WTC11 (cell line): ENCODE measurements around the gene TMED9. TPM values are rescaled to one million over a fixed set of nuclear protein-coding genes. Genes with fewer than 3 reads are reported as not detected.

Experiments used
- ATAC-seq: fragments of 200-7000 bp; cut with Tn5 transposase; 2 replicates; pipeline ENCODE4 v1.10.0; 2021; ENCODE audit warnings: mild to moderate bottlenecking, moderate library complexity
- CTCF ChIA-PET: fragments of 300-600 bp; sonication (Branson Sonifier 250); formaldehyde crosslinking; loops from one replicate; lab custom pipeline; 2021; ENCODE audit warnings: antibody characterized with exemption; lab: Charles Lee
- POLR2A ChIA-PET: fragments of 350-600 bp; sonication (Branson Sonifier 250); formaldehyde crosslinking; loops from one replicate; lab custom pipeline; 2021; ENCODE audit warnings: antibody characterized with exemption; lab: Charles Lee
- DNase-seq: peaks from one replicate; pipeline ENCODE4 v3.0.0; 2021; ENCODE audit warnings: low spot score
- H3K27ac Mint-ChIP-seq: 2 replicates; pipeline ENCODE4 v1.8.0; 2021; ENCODE audit warnings: mixed read lengths
- H3K27me3 Mint-ChIP-seq: 2 replicates; pipeline ENCODE4 v1.8.0; 2021; ENCODE audit warnings: low read depth, mild to moderate bottlenecking, moderate library complexity, mixed read lengths
- H3K36me3 Mint-ChIP-seq: 2 replicates; pipeline ENCODE4 v1.8.0; 2021; ENCODE audit warnings: mixed read lengths
- H3K4me1 Mint-ChIP-seq: 2 replicates; pipeline ENCODE4 v1.8.0; 2022; ENCODE audit warnings: mixed read lengths
- H3K4me3 Mint-ChIP-seq: 2 replicates; pipeline ENCODE4 v1.8.0; 2021; ENCODE audit warnings: mild to moderate bottlenecking, moderate library complexity, mixed read lengths
- H3K9me3 Mint-ChIP-seq: 2 replicates; pipeline ENCODE4 v1.8.0; 2021; ENCODE audit warnings: mixed read lengths
- ARID4B ChIP-seq: sonication (generic); formaldehyde crosslinking; IDR thresholded peaks from 2 replicates; pipeline ENCODE4 v1.8.0; 2023; ENCODE audit warnings: missing genetic modification reagents, mild to moderate bottlenecking, borderline replicate concordance
- CBFB ChIP-seq: sonication (generic); formaldehyde crosslinking; IDR thresholded peaks from 2 replicates; pipeline ENCODE4 v1.8.1; 2022; ENCODE audit warnings: mild to moderate bottlenecking, low read depth, missing genetic modification reagents
- FOXP4 ChIP-seq: sonication (generic); formaldehyde crosslinking; IDR thresholded peaks from 2 replicates; pipeline ENCODE4 v1.8.0; 2022; ENCODE audit warnings: mild to moderate bottlenecking, missing genetic modification reagents
- GABPB1 ChIP-seq: sonication (generic); formaldehyde crosslinking; IDR thresholded peaks from 2 replicates; pipeline ENCODE4 v1.8.1; 2023; ENCODE audit warnings: mild to moderate bottlenecking, missing genetic modification reagents
- IRF2 ChIP-seq: sonication (generic); formaldehyde crosslinking; IDR thresholded peaks from 2 replicates; pipeline ENCODE4 v1.8.0; 2022; ENCODE audit warnings: low read depth, missing genetic modification reagents, borderline replicate concordance
- JUN ChIP-seq: sonication (generic); formaldehyde crosslinking; IDR thresholded peaks from 2 replicates; pipeline ENCODE4 v1.8.0; 2023; ENCODE audit warnings: mild to moderate bottlenecking, missing genetic modification reagents
- NR1H2 ChIP-seq: sonication (generic); formaldehyde crosslinking; IDR thresholded peaks from 2 replicates; pipeline ENCODE4 v1.9.0; 2021; ENCODE audit warnings: mild to moderate bottlenecking, moderate library complexity, missing genetic modification reagents
- NR3C1 ChIP-seq: sonication (generic); formaldehyde crosslinking; conservative IDR thresholded peaks from 2 replicates; pipeline ENCODE4 v1.8.1; 2023; ENCODE audit warnings: low read depth, mild to moderate bottlenecking, missing genetic modification reagents
- RELA ChIP-seq: sonication (generic); formaldehyde crosslinking; IDR thresholded peaks from 2 replicates; pipeline ENCODE4 v1.8.1; 2022; ENCODE audit warnings: missing genetic modification reagents, mild to moderate bottlenecking, borderline replicate concordance
- STAT6 ChIP-seq: sonication (generic); formaldehyde crosslinking; conservative IDR thresholded peaks from 2 replicates; pipeline ENCODE4 v1.8.1; 2023; ENCODE audit warnings: mild to moderate bottlenecking, low read depth, missing genetic modification reagents, moderate library complexity
- TCF7 ChIP-seq: sonication (generic); formaldehyde crosslinking; IDR thresholded peaks from 2 replicates; pipeline ENCODE4 v1.8.0; 2022; ENCODE audit warnings: mild to moderate bottlenecking, low read depth, missing genetic modification reagents, moderate library complexity
- TEAD1 ChIP-seq: sonication (generic); formaldehyde crosslinking; IDR thresholded peaks from 2 replicates; pipeline ENCODE4 v1.8.0; 2022; ENCODE audit warnings: mild to moderate bottlenecking, missing genetic modification reagents
- total RNA-seq: library from RNA; stranded (reverse); gene quantifications from 3 replicates; pipeline ENCODE4 v1.2.3, GENCODE V29; 2021
- TF ChIP-seq, protein P1 (sequence below): sonication (generic); formaldehyde crosslinking; IDR thresholded peaks from 2 replicates; pipeline ENCODE4 v1.8.1; 2022; ENCODE audit warnings: mild to moderate bottlenecking, moderate library complexity, missing genetic modification reagents
- TF ChIP-seq, protein P2 (sequence below): sonication (generic); formaldehyde crosslinking; IDR thresholded peaks from 2 replicates; pipeline ENCODE4 v1.8.0; 2022; ENCODE audit warnings: missing genetic modification reagents

Gene TMED9
- total RNA-seq, 1 experiment from 2014 or later = 164 TPM

GRCh38 chr5:177588413-177588909 is 3.5 kb upstream of the TMED9 start:
- no peaks in the 10 kb centered on the region for H3K9me3 Mint-ChIP-seq
- H3K4me1 Mint-ChIP-seq = peaks cover 6% of the 10 kb centered on the region
- TF ChIP-seq GABPB1 (CRISPR knock-in tag) = 0 out of 2 replicates have a peak, but pooled peaks have one; percentile 20
- no peak for TF ChIP-seq NR1H2 (CRISPR knock-in tag)
- ChIA-PET CTCF (interaction anchor here (1.3 kb wide), 1 partner anchor 19 kb away, joined by 4 read pairs; no protein-coding TSS in a partner anchor), POLR2A (no interaction called here)
- H3K27ac Mint-ChIP-seq = no peak overlapping the region
- no peak overlapping the region for H3K4me3 Mint-ChIP-seq
- H3K27me3 Mint-ChIP-seq = peaks cover 59% of the 10 kb centered on the region
- ATAC-seq (no peak), DNase-seq (no peak)
- peaks cover 3% of the 10 kb centered on the region for H3K36me3 Mint-ChIP-seq

DNA sequence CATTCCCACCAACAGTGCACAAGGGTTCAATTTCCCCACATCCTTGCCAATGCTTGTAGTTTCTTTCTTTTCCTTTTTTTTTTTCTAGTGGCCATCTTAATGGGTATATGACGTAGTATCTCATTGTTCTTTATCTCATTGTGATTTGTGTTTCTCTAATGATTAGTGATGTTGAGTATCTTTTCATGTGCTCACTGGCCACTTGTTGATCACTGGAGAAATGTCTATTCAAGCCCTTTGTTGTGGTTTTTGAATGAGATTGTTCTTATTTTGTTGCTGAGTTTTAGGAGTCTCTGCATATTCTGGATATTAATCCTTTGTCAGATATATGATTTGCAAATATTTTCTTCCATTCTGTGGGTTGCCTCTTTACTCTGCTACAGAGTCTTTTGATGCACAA is 1.6 kb upstream of the TMED9 start:
- CTCF ChIA-PET = no interaction called here
- TF ChIP-seq, protein P1, sequence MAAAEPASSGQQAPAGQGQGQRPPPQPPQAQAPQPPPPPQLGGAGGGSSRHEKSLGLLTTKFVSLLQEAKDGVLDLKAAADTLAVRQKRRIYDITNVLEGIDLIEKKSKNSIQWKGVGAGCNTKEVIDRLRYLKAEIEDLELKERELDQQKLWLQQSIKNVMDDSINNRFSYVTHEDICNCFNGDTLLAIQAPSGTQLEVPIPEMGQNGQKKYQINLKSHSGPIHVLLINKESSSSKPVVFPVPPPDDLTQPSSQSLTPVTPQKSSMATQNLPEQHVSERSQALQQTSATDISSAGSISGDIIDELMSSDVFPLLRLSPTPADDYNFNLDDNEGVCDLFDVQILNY (CRISPR knock-in tag) = no peak
- TF ChIP-seq JUN (CRISPR knock-in tag) (no peak), CBFB (no peak), NR3C1 (CRISPR knock-in tag) (no peak), TEAD1 (CRISPR knock-in tag) (no peak), ARID4B (no peak), RELA (no peak), STAT6 (CRISPR knock-in tag) (no peak), FOXP4 (no peak), TCF7 (no peak), IRF2 (CRISPR knock-in tag) (no peak)
- TF ChIP-seq, protein P2, sequence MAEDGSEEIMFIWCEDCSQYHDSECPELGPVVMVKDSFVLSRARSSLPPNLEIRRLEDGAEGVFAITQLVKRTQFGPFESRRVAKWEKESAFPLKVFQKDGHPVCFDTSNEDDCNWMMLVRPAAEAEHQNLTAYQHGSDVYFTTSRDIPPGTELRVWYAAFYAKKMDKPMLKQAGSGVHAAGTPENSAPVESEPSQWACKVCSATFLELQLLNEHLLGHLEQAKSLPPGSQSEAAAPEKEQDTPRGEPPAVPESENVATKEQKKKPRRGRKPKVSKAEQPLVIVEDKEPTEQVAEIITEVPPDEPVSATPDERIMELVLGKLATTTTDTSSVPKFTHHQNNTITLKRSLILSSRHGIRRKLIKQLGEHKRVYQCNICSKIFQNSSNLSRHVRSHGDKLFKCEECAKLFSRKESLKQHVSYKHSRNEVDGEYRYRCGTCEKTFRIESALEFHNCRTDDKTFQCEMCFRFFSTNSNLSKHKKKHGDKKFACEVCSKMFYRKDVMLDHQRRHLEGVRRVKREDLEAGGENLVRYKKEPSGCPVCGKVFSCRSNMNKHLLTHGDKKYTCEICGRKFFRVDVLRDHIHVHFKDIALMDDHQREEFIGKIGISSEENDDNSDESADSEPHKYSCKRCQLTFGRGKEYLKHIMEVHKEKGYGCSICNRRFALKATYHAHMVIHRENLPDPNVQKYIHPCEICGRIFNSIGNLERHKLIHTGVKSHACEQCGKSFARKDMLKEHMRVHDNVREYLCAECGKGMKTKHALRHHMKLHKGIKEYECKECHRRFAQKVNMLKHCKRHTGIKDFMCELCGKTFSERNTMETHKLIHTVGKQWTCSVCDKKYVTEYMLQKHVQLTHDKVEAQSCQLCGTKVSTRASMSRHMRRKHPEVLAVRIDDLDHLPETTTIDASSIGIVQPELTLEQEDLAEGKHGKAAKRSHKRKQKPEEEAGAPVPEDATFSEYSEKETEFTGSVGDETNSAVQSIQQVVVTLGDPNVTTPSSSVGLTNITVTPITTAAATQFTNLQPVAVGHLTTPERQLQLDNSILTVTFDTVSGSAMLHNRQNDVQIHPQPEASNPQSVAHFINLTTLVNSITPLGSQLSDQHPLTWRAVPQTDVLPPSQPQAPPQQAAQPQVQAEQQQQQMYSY (CRISPR knock-in tag) = no peak
- H3K27me3 Mint-ChIP-seq = peaks cover 40% of the 10 kb centered on the region
- H3K9me3 Mint-ChIP-seq = no peaks in the 10 kb centered on the region
- no peak overlapping the region for H3K27ac Mint-ChIP-seq
- H3K4me1 Mint-ChIP-seq = peaks cover 6% of the 10 kb centered on the region
- no peak for DNase-seq
- POLR2A ChIA-PET = no interaction called here
- no peak for ATAC-seq
- H3K36me3 Mint-ChIP-seq = peaks cover 22% of the 10 kb centered on the region
- H3K4me3 Mint-ChIP-seq = no peak overlapping the region
